ENCODE data around the gene BBS12. TPM values are rescaled to one million over a fixed set of nuclear protein-coding genes. Genes with fewer than 3 reads are reported as not detected.

BBS12 gene
- total RNA-seq = 1 to 10 TPM in 2 of 3 donors, under 1 TPM in 1; 0.85 to 1.9 (median 1.8) TPM
- total RNA-seq (2013) = 2.8 TPM

- ATAC-seq (peak; percentile 96 to 100 (median 98)), DNase-seq (peak; percentile 96 to 99)
- under 1% methylated on average over 37 of the region's 37 CpGs for WGBS (ENCODE audit: insufficient coverage)
- Mint-ChIP-seq H3K27me3 (ENCODE audit: low read depth in 2 of 2) (peaks cover 0 to 10% of the 10 kb centered on the region in 2 donors), H3K36me3 (no peaks in the 10 kb centered on the region), H3K27ac (peak within 1 kb of the TSS; percentile 95 to 97), H3K4me3 (peak within 1 kb of the TSS; percentile 97), H3K9me3 (no peaks in the 10 kb centered on the region), H3K4me1 (peaks cover 6 to 14% of the 10 kb centered on the region in 2 donors)
- peak; percentile 23 for TF ChIP-seq CTCF (IDR thresholded peaks at IDR 0.05)
- H3K27me3 ChIP-seq (ENCODE audit: control insufficient read depth, insufficient read depth, low read length) = no peaks in the 10 kb centered on the region
- intact Hi-C loops (cut with micrococcal nuclease) = loop anchor here (1.0 kb wide), 1 partner anchor 190 kb away; the partner anchor contains the start of gene NUDT6
- H3K4me1 ChIP-seq (ENCODE audit: control insufficient read depth, insufficient read depth, low read length) = peaks cover 12% of the 10 kb centered on the region
- no peaks in the 10 kb centered on the region for H3K9me3 ChIP-seq (ENCODE audit: control insufficient read depth, insufficient read depth, low read length)
- peak within 1 kb of the TSS; percentile 61 for H3K4me3 ChIP-seq (ENCODE audit: low read length)
- H3K36me3 ChIP-seq (ENCODE audit: control insufficient read depth, insufficient read depth, low read length) = no peaks in the 10 kb centered on the region
- H3K27ac ChIP-seq (ENCODE audit: low read length) = peak within 1 kb of the TSS; percentile 90
Observed at GRCh38 chr4:122732329-122733026, at the start of gene BBS12. Gene BBS12 (plus strand): TSS chr4:122732704. CDS start chr4:122741893, 9,189 bp downstream.

- Histone ChIP-seq H3K27me3 (ENCODE audit: control insufficient read depth, insufficient read depth, low read length) (no peaks in the 10 kb centered on the region), H3K4me1 (ENCODE audit: control insufficient read depth, insufficient read depth, low read length) (no peaks in the 10 kb centered on the region), H3K36me3 (ENCODE audit: control insufficient read depth, insufficient read depth, low read length) (no peaks in the 10 kb centered on the region), H3K9me3 (ENCODE audit: control insufficient read depth, insufficient read depth, low read length) (peaks cover 2% of the 10 kb centered on the region), H3K27ac (ENCODE audit: low read length) (no peak overlapping the region), H3K4me3 (ENCODE audit: low read length) (no peak overlapping the region)
- WGBS (ENCODE audit: insufficient coverage) = 67% methylated on average over 2 of the region's 2 CpGs
- no peak for TF ChIP-seq CTCF (IDR thresholded peaks at IDR 0.05)
- intact Hi-C loops (cut with micrococcal nuclease) = no loop called here
- Mint-ChIP-seq H3K36me3 (no peaks in the 10 kb centered on the region), H3K27me3 (ENCODE audit: low read depth in 2 of 2) (peaks cover 2 to 10% of the 10 kb centered on the region in 2 donors), H3K27ac (no peak overlapping the region), H3K4me3 (no peak overlapping the region), H3K4me1 (no peaks in the 10 kb centered on the region), H3K9me3 (no peaks in the 10 kb centered on the region)
- DNase-seq = no peak
- no peak for ATAC-seq
Observed at GRCh38 chr4:122686691-122687090, 45.8 kb upstream of the BBS12 start.

GRCh38 chr4:122687531-122688061 lies 44.9 kb upstream of the BBS12 start:
- H3K27ac Mint-ChIP-seq = no peak overlapping the region

More at GRCh38 chr4:122687531-122688061, 44.9 kb upstream of the BBS12 start:
- DNase-seq = no peak
- H3K36me3 Mint-ChIP-seq = no peaks in the 10 kb centered on the region
- no peak overlapping the region for H3K4me3 Mint-ChIP-seq
- Histone ChIP-seq H3K4me1 (ENCODE audit: control insufficient read depth, insufficient read depth, low read length) (no peaks in the 10 kb centered on the region), H3K4me3 (ENCODE audit: low read length) (no peak overlapping the region), H3K27me3 (ENCODE audit: control insufficient read depth, insufficient read depth, low read length) (no peaks in the 10 kb centered on the region), H3K36me3 (ENCODE audit: control insufficient read depth, insufficient read depth, low read length) (no peaks in the 10 kb centered on the region), H3K9me3 (ENCODE audit: control insufficient read depth, insufficient read depth, low read length) (no peaks in the 10 kb centered on the region), H3K27ac (ENCODE audit: low read length) (no peak overlapping the region)
- WGBS (ENCODE audit: insufficient coverage) = 7% methylated on average over 2 of the region's 2 CpGs
- TF ChIP-seq CTCF (IDR thresholded peaks at IDR 0.05) = no peak
- intact Hi-C loops (cut with micrococcal nuclease) = no loop called here
- peaks cover 5 to 10% of the 10 kb centered on the region in 2 donors for H3K27me3 Mint-ChIP-seq (ENCODE audit: low read depth in 2 of 2)
- H3K4me1 Mint-ChIP-seq = no peaks in the 10 kb centered on the region
- no peaks in the 10 kb centered on the region for H3K9me3 Mint-ChIP-seq
- no peak for ATAC-seq
